SU-DHL-6 (cell line): ENCODE measurements around the gene ZNRF1.

ENCODE experiments used
- H2AFZ ChIP-seq: fragments of 200-600 bp; sonication (generic); 2 replicates; pipeline ENCODE4 v1.6.1; 2014; ENCODE audit warnings: low read depth, mild to moderate bottlenecking, moderate library complexity, mixed read lengths, antibody characterized with exemption, low read length; ENCODE audit not compliant: severe bottlenecking
- H3F3A ChIP-seq: fragments of 200-600 bp; shearing (Covaris generic); 2 replicates; pipeline ENCODE4 v1.6.0; 2016; ENCODE audit warnings: antibody characterized with exemption, mild to moderate bottlenecking; ENCODE audit not compliant: insufficient read depth
- H3K27ac ChIP-seq: fragments of 200-600 bp; sonication (generic); 2 replicates; pipeline ENCODE4 v1.5.1; 2016; ENCODE audit warnings: low read depth, mild to moderate bottlenecking, low read length, moderate library complexity, mixed read lengths
- H3K27me3 ChIP-seq: fragments of 200-600 bp; sonication (generic), shearing (Covaris generic); 2 replicates; pipeline ENCODE4 v1.6.0; 2014; ENCODE audit warnings: mild to moderate bottlenecking, low read length
- H3K36me3 ChIP-seq: fragments of 200-600 bp; sonication (generic); 2 replicates; pipeline ENCODE4 v1.6.1; 2014; ENCODE audit warnings: mild to moderate bottlenecking, low read length, mixed read lengths
- H3K4me2 ChIP-seq: fragments of 300-600, 200-600 bp; shearing (Covaris generic), sonication (generic); 2 replicates; pipeline ENCODE4 v1.6.0; 2014; ENCODE audit warnings: low read length, low read depth, mild to moderate bottlenecking; ENCODE audit not compliant: poor library complexity, severe bottlenecking
- H3K4me3 ChIP-seq: fragments of 200-600 bp; sonication (generic); 2 replicates; pipeline ENCODE4 v1.5.1; 2014; ENCODE audit warnings: antibody characterized with exemption, low read length, mild to moderate bottlenecking, mixed read lengths; ENCODE audit not compliant: insufficient read depth, poor library complexity, severe bottlenecking
- H3K79me2 ChIP-seq: fragments of 200-600 bp; sonication (generic); 2 replicates; pipeline ENCODE4 v1.6.1; 2014; ENCODE audit warnings: mild to moderate bottlenecking, low read length, moderate library complexity; ENCODE audit not compliant: insufficient read depth
- H3K9ac ChIP-seq: fragments of 200-600 bp; sonication (generic); 2 replicates; pipeline ENCODE4 v1.7.0; 2014; ENCODE audit warnings: mild to moderate bottlenecking, low read length
- H3K9me2 ChIP-seq: fragments of 200-600 bp; sonication (generic); replicated peaks from 2 replicates; pipeline ENCODE4 v1.6.1; 2014; ENCODE audit warnings: low read length; ENCODE audit not compliant: insufficient read depth
- H3K9me3 ChIP-seq: fragments of 200-600 bp; sonication (generic); 2 replicates; pipeline ENCODE4 v1.6.1; 2014; ENCODE audit warnings: low read length, mixed read lengths; ENCODE audit not compliant: insufficient read depth
- H4K20me1 ChIP-seq: fragments of 200-600 bp; sonication (generic); 2 replicates; pipeline ENCODE4 v1.6.1; 2014; ENCODE audit warnings: low read depth, mild to moderate bottlenecking, antibody characterized with exemption, low read length, moderate library complexity, mixed read lengths
- EZH2phosphoT487 ChIP-seq: fragments of 200-600 bp; sonication (generic), shearing (Covaris generic); conservative IDR thresholded peaks from 2 replicates; pipeline ENCODE4 v1.6.1; 2018; ENCODE audit warnings: mild to moderate bottlenecking, antibody characterized with exemption, low read length, moderate library complexity, mixed read lengths
- TF ChIP-seq, protein P1 (sequence below): fragments of 200-600 bp; sonication (generic); IDR thresholded peaks from one replicate; pipeline ENCODE4 v1.5.1; 2017; ENCODE audit warnings: antibody characterized with exemption, mild to moderate bottlenecking, low read length, moderate library complexity; ENCODE audit not compliant: insufficient read depth, poor library complexity, severe bottlenecking

The ZNRF1 gene

DNA sequence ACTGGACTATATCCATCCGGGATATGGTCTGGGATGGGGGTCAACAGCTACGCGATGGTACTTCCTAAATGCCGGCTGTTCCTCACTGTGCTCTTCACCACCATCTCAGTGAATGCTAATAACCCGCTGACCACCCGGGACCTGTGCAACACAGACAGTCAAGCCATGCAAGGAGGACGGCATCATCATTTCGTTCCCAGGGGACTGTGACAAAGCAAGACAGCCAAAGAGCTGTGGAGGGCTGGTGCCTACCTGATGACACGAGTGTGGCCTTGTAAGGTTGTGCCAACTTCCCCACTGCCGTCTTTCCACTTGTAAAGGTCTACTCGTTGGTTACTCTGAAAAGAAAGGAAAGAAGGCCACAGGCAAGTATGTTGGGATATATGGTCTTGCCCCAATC, 47.6 kb upstream of the ZNRF1 start:
- Histone ChIP-seq H3K4me3 (no peak overlapping the region), H3K36me3 (no peaks in the 10 kb centered on the region), H3K9me2 (no peaks in the 10 kb centered on the region), H3K79me2 (no peaks in the 10 kb centered on the region), H3K27ac (no peak overlapping the region), H3K4me2 (no peak overlapping the region), H3K27me3 (no peaks in the 10 kb centered on the region), H4K20me1 (no peaks in the 10 kb centered on the region), H3K9ac (no peak overlapping the region), H3F3A (no peaks in the 10 kb centered on the region), H3K9me3 (no peaks in the 10 kb centered on the region), H2AFZ (no peak overlapping the region)
- TF ChIP-seq, protein P1, sequence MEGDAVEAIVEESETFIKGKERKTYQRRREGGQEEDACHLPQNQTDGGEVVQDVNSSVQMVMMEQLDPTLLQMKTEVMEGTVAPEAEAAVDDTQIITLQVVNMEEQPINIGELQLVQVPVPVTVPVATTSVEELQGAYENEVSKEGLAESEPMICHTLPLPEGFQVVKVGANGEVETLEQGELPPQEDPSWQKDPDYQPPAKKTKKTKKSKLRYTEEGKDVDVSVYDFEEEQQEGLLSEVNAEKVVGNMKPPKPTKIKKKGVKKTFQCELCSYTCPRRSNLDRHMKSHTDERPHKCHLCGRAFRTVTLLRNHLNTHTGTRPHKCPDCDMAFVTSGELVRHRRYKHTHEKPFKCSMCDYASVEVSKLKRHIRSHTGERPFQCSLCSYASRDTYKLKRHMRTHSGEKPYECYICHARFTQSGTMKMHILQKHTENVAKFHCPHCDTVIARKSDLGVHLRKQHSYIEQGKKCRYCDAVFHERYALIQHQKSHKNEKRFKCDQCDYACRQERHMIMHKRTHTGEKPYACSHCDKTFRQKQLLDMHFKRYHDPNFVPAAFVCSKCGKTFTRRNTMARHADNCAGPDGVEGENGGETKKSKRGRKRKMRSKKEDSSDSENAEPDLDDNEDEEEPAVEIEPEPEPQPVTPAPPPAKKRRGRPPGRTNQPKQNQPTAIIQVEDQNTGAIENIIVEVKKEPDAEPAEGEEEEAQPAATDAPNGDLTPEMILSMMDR, result no peak

DNA sequence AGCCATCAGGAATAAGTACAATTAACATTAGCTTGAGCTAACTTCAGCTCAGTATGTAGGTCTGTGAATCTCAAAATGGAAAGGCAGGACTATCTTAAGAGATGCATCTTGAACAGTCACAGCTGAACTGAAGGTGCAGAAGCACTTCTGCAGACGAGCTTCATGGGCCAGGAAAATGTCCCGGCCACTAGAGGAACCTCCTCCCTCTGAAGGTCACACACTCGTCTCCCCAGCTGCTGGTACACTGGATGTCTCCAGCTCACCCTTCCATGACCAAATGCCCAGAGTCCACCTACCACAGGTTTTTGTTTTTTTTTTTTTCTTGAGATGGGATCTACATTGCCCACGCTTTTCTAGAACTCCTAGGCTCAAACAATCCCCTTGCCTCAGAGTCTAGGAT, 47.1 kb upstream of the ZNRF1 start:
- Histone ChIP-seq H3K9me3 (no peaks in the 10 kb centered on the region), H3K79me2 (no peaks in the 10 kb centered on the region), H3K36me3 (no peaks in the 10 kb centered on the region), H3K4me2 (no peak overlapping the region), H3K27ac (no peak overlapping the region), H3K27me3 (no peaks in the 10 kb centered on the region), H3K9me2 (no peaks in the 10 kb centered on the region), H4K20me1 (no peaks in the 10 kb centered on the region), H2AFZ (no peak overlapping the region), H3F3A (no peaks in the 10 kb centered on the region), H3K9ac (no peak overlapping the region), H3K4me3 (no peak overlapping the region)
- no peak for TF ChIP-seq EZH2phosphoT487
- TF ChIP-seq, protein P1, result no peak

DNA sequence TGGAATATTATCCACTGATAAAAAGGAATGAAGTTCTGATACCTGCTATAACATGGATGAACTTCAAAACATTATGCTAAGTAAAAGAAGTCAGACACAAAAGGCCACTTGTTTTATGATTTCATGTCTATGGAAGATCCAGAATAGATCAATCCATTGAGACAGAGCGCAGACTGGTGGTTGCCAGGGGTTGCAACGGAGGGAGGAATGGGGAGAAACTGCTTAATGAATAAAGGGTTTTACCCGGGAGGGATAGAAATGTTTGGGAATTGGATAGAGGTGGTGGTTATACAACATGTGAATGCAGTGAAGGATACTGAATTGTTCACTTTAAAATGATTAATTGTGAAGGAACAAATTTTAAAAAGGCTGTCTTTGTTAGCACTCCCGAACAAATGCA, 44.1 kb upstream of the ZNRF1 start:
- Histone ChIP-seq H3K36me3 (no peaks in the 10 kb centered on the region), H3K9me2 (no peaks in the 10 kb centered on the region), H3K27ac (no peak overlapping the region), H2AFZ (no peak overlapping the region), H3K4me3 (no peak overlapping the region), H3F3A (no peaks in the 10 kb centered on the region), H3K4me2 (no peak overlapping the region), H4K20me1 (no peaks in the 10 kb centered on the region), H3K9me3 (no peaks in the 10 kb centered on the region), H3K9ac (no peak overlapping the region), H3K27me3 (no peaks in the 10 kb centered on the region), H3K79me2 (no peaks in the 10 kb centered on the region)
- no peak for TF ChIP-seq EZH2phosphoT487
- TF ChIP-seq, protein P1, result no peak

GRCh38 chr16:74973304-74973703, 25.5 kb upstream of the ZNRF1 start:
- Histone ChIP-seq H3F3A (no peaks in the 10 kb centered on the region), H3K4me3 (no peak overlapping the region), H3K27me3 (no peaks in the 10 kb centered on the region), H3K9ac (no peak overlapping the region), H3K9me2 (no peaks in the 10 kb centered on the region), H3K4me2 (no peak overlapping the region), H3K79me2 (no peaks in the 10 kb centered on the region), H4K20me1 (no peaks in the 10 kb centered on the region), H3K27ac (no peak overlapping the region), H2AFZ (no peak overlapping the region), H3K9me3 (no peaks in the 10 kb centered on the region), H3K36me3 (no peaks in the 10 kb centered on the region; the same call in 1 of the 2 replicates)
- no peak for TF ChIP-seq EZH2phosphoT487
- TF ChIP-seq, protein P1, result no peak
